K562 (cell line): Measurements from ENCODE around the gene EGR2.

Experiments used
- CTBP1 ChIP-seq: fragments of 450-650 bp; IDR thresholded peaks from 2 replicates; pipeline ENCODE4 v1.6.1; 2016; ENCODE audit warnings: borderline replicate concordance
- CTCF ChIP-seq, 3 experiments: IDR thresholded peaks in 2 of 3; conservative IDR thresholded peaks in 1 of 3; 2 replicates each; pipeline ENCODE4 v1.5.1; 2011 to 2012; ENCODE audit warnings: low read length in 3 of 3, mild to moderate bottlenecking in 3 of 3, control low read depth in 2 of 3, improper control_type of control experiment in 1 of 3, inconsistent platforms in 1 of 3, low read depth in 1 of 3, mixed read lengths in 1 of 3, moderate library complexity in 1 of 3; ENCODE audit not compliant: insufficient read depth in 2 of 3
- LARP7 ChIP-seq: fragments of 450-650 bp; IDR thresholded peaks from 2 replicates; pipeline ENCODE4 v1.6.1; 2016
- MXI1 ChIP-seq: IDR thresholded peaks from 2 replicates; pipeline ENCODE4 v1.6.1; 2011; ENCODE audit warnings: low read depth, mild to moderate bottlenecking, improper control_type of control experiment, low read length
- RAD21 ChIP-seq, 2 experiments: fragments of 250-450 bp in 1 of 2; fragments of 450-650 bp in 1 of 2; sonication (Bioruptor Pico) in 1 of 2; formaldehyde crosslinking in 1 of 2; IDR thresholded peaks in 1 of 2; conservative IDR thresholded peaks in 1 of 2; 2 replicates each; pipeline versions ENCODE4 v1.4.0 to v1.8.0; 2020 to 2022; ENCODE audit warnings: mild to moderate bottlenecking in 2 of 2, moderate library complexity in 1 of 2
- TAF1 ChIP-seq: IDR thresholded peaks from 2 replicates; pipeline ENCODE4 v1.6.1; 2011; ENCODE audit warnings: mild to moderate bottlenecking, low read length, moderate library complexity; ENCODE audit not compliant: insufficient read depth, control insufficient read depth, severe bottlenecking; ENCODE audit errors: extremely low read depth
- TAF15 ChIP-seq: fragments of 200-400 bp; formaldehyde crosslinking; IDR thresholded peaks from 2 replicates; pipeline ENCODE4 v1.6.1; 2017; ENCODE audit warnings: mild to moderate bottlenecking, low read depth, low read length, moderate library complexity
- UBTF ChIP-seq, 2 experiments: IDR thresholded peaks; 2 replicates each; pipeline ENCODE4 v1.6.1; 2012; ENCODE audit warnings: improper control_type of control experiment in 2 of 2, low read depth in 2 of 2, low read length in 2 of 2, borderline replicate concordance in 1 of 2
- ZZZ3 ChIP-seq: fragments of 450-650 bp; IDR thresholded peaks from 2 replicates; pipeline ENCODE4 v1.6.1; 2016; ENCODE audit warnings: antibody characterized with exemption, mild to moderate bottlenecking, moderate library complexity
- TF ChIP-seq, protein P1 (sequence below): IDR thresholded peaks from 3 replicates; pipeline ENCODE4 v1.6.1; 2011; ENCODE audit warnings: borderline replicate concordance, mild to moderate bottlenecking, moderate library complexity; ENCODE audit not compliant: insufficient read length; ENCODE audit errors: extremely low read depth

DNA sequence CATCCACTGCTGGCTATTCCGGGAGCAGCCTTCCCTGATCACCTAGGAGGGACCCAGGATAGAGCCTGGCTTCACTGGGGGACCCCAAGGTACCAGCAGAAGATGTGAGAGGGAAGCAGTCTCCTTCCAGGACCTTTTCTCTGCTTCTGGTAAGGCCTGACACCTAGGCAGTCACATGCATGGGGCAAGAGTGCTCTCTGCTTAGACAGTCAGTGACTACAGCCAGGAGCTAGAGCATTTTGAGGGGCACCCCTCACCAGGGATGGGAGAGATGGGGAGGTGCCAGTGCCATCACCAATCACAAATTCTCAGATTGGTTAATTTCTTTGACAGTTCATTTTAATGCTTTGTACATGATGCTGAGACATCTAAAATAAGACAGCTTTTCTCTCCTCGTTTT, 25.6 kb downstream of the EGR2 start:
- TF ChIP-seq RAD21 (CRISPR knock-in tag; conservative IDR thresholded peaks at IDR 0.05 in 1 of 2, IDR thresholded peaks at IDR 0.05 in 1 of 2): no peak
- no peak for TF ChIP-seq CTBP1
- no peak for TF ChIP-seq MXI1
- no peak for TF ChIP-seq TAF15
- TF ChIP-seq, protein P1, sequence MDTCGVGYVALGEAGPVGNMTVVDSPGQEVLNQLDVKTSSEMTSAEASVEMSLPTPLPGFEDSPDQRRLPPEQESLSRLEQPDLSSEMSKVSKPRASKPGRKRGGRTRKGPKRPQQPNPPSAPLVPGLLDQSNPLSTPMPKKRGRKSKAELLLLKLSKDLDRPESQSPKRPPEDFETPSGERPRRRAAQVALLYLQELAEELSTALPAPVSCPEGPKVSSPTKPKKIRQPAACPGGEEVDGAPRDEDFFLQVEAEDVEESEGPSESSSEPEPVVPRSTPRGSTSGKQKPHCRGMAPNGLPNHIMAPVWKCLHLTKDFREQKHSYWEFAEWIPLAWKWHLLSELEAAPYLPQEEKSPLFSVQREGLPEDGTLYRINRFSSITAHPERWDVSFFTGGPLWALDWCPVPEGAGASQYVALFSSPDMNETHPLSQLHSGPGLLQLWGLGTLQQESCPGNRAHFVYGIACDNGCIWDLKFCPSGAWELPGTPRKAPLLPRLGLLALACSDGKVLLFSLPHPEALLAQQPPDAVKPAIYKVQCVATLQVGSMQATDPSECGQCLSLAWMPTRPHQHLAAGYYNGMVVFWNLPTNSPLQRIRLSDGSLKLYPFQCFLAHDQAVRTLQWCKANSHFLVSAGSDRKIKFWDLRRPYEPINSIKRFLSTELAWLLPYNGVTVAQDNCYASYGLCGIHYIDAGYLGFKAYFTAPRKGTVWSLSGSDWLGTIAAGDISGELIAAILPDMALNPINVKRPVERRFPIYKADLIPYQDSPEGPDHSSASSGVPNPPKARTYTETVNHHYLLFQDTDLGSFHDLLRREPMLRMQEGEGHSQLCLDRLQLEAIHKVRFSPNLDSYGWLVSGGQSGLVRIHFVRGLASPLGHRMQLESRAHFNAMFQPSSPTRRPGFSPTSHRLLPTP: no peak
- TF ChIP-seq CTCF (IDR thresholded peaks at IDR 0.05 in 2 of 3, conservative IDR thresholded peaks at IDR 0.05 in 1 of 3; ENCODE audit: insufficient read depth in 2 of 3, low read depth in 1 of 3, low read length in 3 of 3): no peak
- no peak for TF ChIP-seq ZZZ3
- no peak for TF ChIP-seq TAF1
- no peak for TF ChIP-seq UBTF (IDR thresholded peaks at IDR 0.05; ENCODE audit: borderline replicate concordance in 1 of 2, low read depth in 2 of 2, low read length in 2 of 2)
- TF ChIP-seq LARP7: no peak
